Measurements from ENCODE around the gene TRMU.
A peak's percentile ranks its signal among the peaks of the same experiment; 100 is the strongest.

TRMU gene

GRCh38 chr22:46371623-46372226, 36.2 kb downstream of the TRMU start:
- DNase-seq: no peak

GRCh38 chr22:46372686-46373085, 37.2 kb downstream of the TRMU start:
- DNase-seq: no peak

- DNase-seq: peak; percentile 50
Measured at GRCh38 chr22:46373159-46373558, 37.6 kb downstream of the TRMU start.

GRCh38 chr22:46373921-46374662, 38.6 kb downstream of the TRMU start:
- DNase-seq: no peak

GRCh38 chr22:46374663-46375474, 39.4 kb downstream of the TRMU start:
- no peak for DNase-seq

- DNase-seq: no peak
Measured at GRCh38 chr22:46376111-46376510, 40.6 kb downstream of the TRMU start.

- DNase-seq: no peak
Measured at GRCh38 chr22:46376908-46377524, 41.5 kb downstream of the TRMU start.

GRCh38 chr22:46377525-46378425, 42.3 kb downstream of the TRMU start:
- no peak for DNase-seq

- no peak for DNase-seq
Measured at GRCh38 chr22:46378426-46379065, 43.0 kb downstream of the TRMU start.

- DNase-seq: no peak
Measured at GRCh38 chr22:46379066-46379930, 43.8 kb downstream of the TRMU start.

- DNase-seq: no peak
Measured at GRCh38 chr22:46380069-46380468, 44.6 kb downstream of the TRMU start.

GRCh38 chr22:46380581-46380980, 45.1 kb downstream of the TRMU start:
- DNase-seq: no peak

- no peak for DNase-seq
Measured at GRCh38 chr22:46381142-46381541, 45.6 kb downstream of the TRMU start.

GRCh38 chr22:46381731-46382130, 46.2 kb downstream of the TRMU start:
- DNase-seq: no peak

- DNase-seq: no peak
Measured at GRCh38 chr22:46382524-46382923, 47.0 kb downstream of the TRMU start.

GRCh38 chr22:46386312-46386711, 50.8 kb downstream of the TRMU start:
- no peak for DNase-seq

- DNase-seq: no peak
Measured at GRCh38 chr22:46387748-46388147, 52.2 kb downstream of the TRMU start.

- DNase-seq: no peak
Measured at GRCh38 chr22:46388647-46389046, 53.1 kb downstream of the TRMU start.

GRCh38 chr22:46389081-46389480, 53.6 kb downstream of the TRMU start:
- no peak for DNase-seq

- DNase-seq: no peak
Measured at GRCh38 chr22:46390105-46390651, 54.7 kb downstream of the TRMU start.
